ENCODE data around the gene ACAP3. TPM values are rescaled to one million over a fixed set of nuclear protein-coding genes. Genes with fewer than 3 reads are reported as not detected.
A peak's percentile ranks its signal among the peaks of the same experiment; 100 is the strongest.

Gene ACAP3
- total RNA-seq, 1 experiment from 2014 or later = 42.2 TPM

- CTCF ChIA-PET = interaction anchor here (0.6 kb wide), 1 partner anchor 59 kb away, joined by 3 read pairs; no protein-coding TSS in a partner anchor
- POLR2A ChIA-PET = no interaction called here
- no peak overlapping the region for H3K27ac Mint-ChIP-seq
- peaks cover 8% of the 10 kb centered on the region for H3K4me1 Mint-ChIP-seq
- peaks cover 4% of the 10 kb centered on the region for H3K9me3 Mint-ChIP-seq
- no peak overlapping the region for H3K4me3 Mint-ChIP-seq
- H3K27me3 Mint-ChIP-seq (ENCODE audit: low read depth) = no peaks in the 10 kb centered on the region
- no peaks in the 10 kb centered on the region for H3K36me3 Mint-ChIP-seq
- DNase-seq (ENCODE audit: low spot score) (no peak), ATAC-seq (no peak)
- no peak for TF ChIP-seq NFYB (CRISPR knock-in tag; conservative IDR thresholded peaks at IDR 0.05; ENCODE audit: low read depth)
- TF ChIP-seq, protein P1, sequence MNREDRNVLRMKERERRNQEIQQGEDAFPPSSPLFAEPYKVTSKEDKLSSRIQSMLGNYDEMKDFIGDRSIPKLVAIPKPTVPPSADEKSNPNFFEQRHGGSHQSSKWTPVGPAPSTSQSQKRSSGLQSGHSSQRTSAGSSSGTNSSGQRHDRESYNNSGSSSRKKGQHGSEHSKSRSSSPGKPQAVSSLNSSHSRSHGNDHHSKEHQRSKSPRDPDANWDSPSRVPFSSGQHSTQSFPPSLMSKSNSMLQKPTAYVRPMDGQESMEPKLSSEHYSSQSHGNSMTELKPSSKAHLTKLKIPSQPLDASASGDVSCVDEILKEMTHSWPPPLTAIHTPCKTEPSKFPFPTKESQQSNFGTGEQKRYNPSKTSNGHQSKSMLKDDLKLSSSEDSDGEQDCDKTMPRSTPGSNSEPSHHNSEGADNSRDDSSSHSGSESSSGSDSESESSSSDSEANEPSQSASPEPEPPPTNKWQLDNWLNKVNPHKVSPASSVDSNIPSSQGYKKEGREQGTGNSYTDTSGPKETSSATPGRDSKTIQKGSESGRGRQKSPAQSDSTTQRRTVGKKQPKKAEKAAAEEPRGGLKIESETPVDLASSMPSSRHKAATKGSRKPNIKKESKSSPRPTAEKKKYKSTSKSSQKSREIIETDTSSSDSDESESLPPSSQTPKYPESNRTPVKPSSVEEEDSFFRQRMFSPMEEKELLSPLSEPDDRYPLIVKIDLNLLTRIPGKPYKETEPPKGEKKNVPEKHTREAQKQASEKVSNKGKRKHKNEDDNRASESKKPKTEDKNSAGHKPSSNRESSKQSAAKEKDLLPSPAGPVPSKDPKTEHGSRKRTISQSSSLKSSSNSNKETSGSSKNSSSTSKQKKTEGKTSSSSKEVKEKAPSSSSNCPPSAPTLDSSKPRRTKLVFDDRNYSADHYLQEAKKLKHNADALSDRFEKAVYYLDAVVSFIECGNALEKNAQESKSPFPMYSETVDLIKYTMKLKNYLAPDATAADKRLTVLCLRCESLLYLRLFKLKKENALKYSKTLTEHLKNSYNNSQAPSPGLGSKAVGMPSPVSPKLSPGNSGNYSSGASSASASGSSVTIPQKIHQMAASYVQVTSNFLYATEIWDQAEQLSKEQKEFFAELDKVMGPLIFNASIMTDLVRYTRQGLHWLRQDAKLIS (CRISPR knock-in tag; IDR thresholded peaks at IDR 0.05; ENCODE audit: borderline replicate concordance) = no peak
- no peak for TF ChIP-seq USF1 (CRISPR knock-in tag; IDR thresholded peaks at IDR 0.05)
- no peak for TF ChIP-seq MYBL2 (CRISPR knock-in tag; IDR thresholded peaks at IDR 0.05)
- TF ChIP-seq KAT7 (CRISPR knock-in tag; IDR thresholded peaks at IDR 0.05; ENCODE audit: borderline replicate concordance) = no peak
- TF ChIP-seq FOXP1 (CRISPR knock-in tag; IDR thresholded peaks at IDR 0.05; ENCODE audit: borderline replicate concordance) = no peak
These were observed 19.6 kb upstream of the ACAP3 start for GRCh38 chr1:1327291-1327690.

DNA sequence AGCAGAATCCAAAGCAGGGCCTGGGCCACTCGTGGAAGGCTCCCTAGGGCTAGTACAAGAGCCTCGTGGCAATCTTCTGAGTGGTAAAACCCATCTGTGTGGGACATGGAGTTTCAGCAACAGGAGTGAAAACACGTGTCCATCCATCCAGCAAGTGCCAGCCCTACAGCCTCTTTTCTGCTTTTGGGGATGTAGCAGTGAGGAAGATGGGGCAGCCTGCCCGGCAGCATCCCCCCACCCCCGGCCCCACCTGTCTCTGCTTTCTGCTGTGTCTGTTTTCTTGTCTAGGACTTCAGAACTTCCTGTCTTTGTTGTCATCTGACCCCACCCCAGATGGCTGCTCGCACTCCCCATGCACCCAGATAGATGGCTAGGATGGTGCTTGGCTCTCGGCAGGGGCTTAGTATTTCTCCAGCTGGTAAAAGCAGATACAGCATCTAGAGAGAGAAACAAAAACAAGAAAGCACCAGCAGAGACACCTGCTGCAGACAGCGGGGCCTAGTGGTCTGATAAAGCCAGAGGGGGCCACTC, 18.4 kb upstream of the ACAP3 start:
- POLR2A ChIA-PET = no interaction called here
- H3K27ac Mint-ChIP-seq = no peak overlapping the region
- H3K36me3 Mint-ChIP-seq = no peaks in the 10 kb centered on the region
- H3K9me3 Mint-ChIP-seq = peaks cover 4% of the 10 kb centered on the region
- no peaks in the 10 kb centered on the region for H3K27me3 Mint-ChIP-seq (ENCODE audit: low read depth)
- H3K4me3 Mint-ChIP-seq = peak overlapping the region; percentile 63
- TF ChIP-seq E2F1 (CRISPR knock-in tag; IDR thresholded peaks at IDR 0.05) = no peak
- no peak for TF ChIP-seq ZNF232 (CRISPR knock-in tag; IDR thresholded peaks at IDR 0.05)
- TF ChIP-seq, protein P2, sequence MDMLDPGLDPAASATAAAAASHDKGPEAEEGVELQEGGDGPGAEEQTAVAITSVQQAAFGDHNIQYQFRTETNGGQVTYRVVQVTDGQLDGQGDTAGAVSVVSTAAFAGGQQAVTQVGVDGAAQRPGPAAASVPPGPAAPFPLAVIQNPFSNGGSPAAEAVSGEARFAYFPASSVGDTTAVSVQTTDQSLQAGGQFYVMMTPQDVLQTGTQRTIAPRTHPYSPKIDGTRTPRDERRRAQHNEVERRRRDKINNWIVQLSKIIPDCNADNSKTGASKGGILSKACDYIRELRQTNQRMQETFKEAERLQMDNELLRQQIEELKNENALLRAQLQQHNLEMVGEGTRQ (CRISPR knock-in tag; IDR thresholded peaks at IDR 0.05) = no peak
- TF ChIP-seq SP1 (CRISPR knock-in tag; conservative IDR thresholded peaks at IDR 0.05) = no peak
- TF ChIP-seq, protein P3, sequence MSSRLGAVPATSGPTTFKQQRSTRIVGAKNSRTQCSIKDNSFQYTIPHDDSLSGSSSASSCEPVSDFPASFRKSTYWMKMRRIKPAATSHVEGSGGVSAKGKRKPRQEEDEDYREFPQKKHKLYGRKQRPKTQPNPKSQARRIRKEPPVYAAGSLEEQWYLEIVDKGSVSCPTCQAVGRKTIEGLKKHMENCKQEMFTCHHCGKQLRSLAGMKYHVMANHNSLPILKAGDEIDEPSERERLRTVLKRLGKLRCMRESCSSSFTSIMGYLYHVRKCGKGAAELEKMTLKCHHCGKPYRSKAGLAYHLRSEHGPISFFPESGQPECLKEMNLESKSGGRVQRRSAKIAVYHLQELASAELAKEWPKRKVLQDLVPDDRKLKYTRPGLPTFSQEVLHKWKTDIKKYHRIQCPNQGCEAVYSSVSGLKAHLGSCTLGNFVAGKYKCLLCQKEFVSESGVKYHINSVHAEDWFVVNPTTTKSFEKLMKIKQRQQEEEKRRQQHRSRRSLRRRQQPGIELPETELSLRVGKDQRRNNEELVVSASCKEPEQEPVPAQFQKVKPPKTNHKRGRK (CRISPR knock-in tag; IDR thresholded peaks at IDR 0.05; ENCODE audit: borderline replicate concordance) = no peak
- no peak for TF ChIP-seq HMGXB4 (CRISPR knock-in tag; IDR thresholded peaks at IDR 0.05)
- TF ChIP-seq, protein P4, sequence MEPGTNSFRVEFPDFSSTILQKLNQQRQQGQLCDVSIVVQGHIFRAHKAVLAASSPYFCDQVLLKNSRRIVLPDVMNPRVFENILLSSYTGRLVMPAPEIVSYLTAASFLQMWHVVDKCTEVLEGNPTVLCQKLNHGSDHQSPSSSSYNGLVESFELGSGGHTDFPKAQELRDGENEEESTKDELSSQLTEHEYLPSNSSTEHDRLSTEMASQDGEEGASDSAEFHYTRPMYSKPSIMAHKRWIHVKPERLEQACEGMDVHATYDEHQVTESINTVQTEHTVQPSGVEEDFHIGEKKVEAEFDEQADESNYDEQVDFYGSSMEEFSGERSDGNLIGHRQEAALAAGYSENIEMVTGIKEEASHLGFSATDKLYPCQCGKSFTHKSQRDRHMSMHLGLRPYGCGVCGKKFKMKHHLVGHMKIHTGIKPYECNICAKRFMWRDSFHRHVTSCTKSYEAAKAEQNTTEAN (CRISPR knock-in tag; IDR thresholded peaks at IDR 0.05) = no peak
- no peak for TF ChIP-seq CBFB (CRISPR knock-in tag; IDR thresholded peaks at IDR 0.05; ENCODE audit: low read depth)
- TF ChIP-seq, protein P5, sequence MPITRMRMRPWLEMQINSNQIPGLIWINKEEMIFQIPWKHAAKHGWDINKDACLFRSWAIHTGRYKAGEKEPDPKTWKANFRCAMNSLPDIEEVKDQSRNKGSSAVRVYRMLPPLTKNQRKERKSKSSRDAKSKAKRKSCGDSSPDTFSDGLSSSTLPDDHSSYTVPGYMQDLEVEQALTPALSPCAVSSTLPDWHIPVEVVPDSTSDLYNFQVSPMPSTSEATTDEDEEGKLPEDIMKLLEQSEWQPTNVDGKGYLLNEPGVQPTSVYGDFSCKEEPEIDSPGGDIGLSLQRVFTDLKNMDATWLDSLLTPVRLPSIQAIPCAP (CRISPR knock-in tag; IDR thresholded peaks at IDR 0.05) = no peak
- TF ChIP-seq RORB (CRISPR knock-in tag; IDR thresholded peaks at IDR 0.05) = no peak
- no peak for TF ChIP-seq EMX1 (CRISPR knock-in tag; IDR thresholded peaks at IDR 0.05)
- TF ChIP-seq NR1H2 (CRISPR knock-in tag; IDR thresholded peaks at IDR 0.05) = no peak
- TF ChIP-seq ELF4 (CRISPR knock-in tag; IDR thresholded peaks at IDR 0.05; ENCODE audit: low read depth) = no peak
- no peak for TF ChIP-seq ZBTB21 (CRISPR knock-in tag; IDR thresholded peaks at IDR 0.05; ENCODE audit: borderline replicate concordance)
- ATAC-seq = no peak
- no peak for DNase-seq (ENCODE audit: low spot score)
- peaks cover 11% of the 10 kb centered on the region for H3K4me1 Mint-ChIP-seq
- CTCF ChIA-PET = interaction anchor here (0.6 kb wide), 1 partner anchor 36 kb away, joined by 5 read pairs; no protein-coding TSS in a partner anchor

Measured in WTC11 (cell line).